SH-SY5Y (cell line): ENCODE data around the gene CYP26C1.

Experiments used
- GATA2 ChIP-seq: IDR thresholded peaks from 2 replicates; pipeline ENCODE4 v1.6.1; 2011; ENCODE audit warnings: mild to moderate bottlenecking, low read depth, low read length
- GATA3 ChIP-seq: IDR thresholded peaks from 2 replicates; pipeline ENCODE4 v1.6.1; 2011; ENCODE audit warnings: low read depth, mild to moderate bottlenecking, low read length, moderate library complexity

CYP26C1 gene

DNA sequence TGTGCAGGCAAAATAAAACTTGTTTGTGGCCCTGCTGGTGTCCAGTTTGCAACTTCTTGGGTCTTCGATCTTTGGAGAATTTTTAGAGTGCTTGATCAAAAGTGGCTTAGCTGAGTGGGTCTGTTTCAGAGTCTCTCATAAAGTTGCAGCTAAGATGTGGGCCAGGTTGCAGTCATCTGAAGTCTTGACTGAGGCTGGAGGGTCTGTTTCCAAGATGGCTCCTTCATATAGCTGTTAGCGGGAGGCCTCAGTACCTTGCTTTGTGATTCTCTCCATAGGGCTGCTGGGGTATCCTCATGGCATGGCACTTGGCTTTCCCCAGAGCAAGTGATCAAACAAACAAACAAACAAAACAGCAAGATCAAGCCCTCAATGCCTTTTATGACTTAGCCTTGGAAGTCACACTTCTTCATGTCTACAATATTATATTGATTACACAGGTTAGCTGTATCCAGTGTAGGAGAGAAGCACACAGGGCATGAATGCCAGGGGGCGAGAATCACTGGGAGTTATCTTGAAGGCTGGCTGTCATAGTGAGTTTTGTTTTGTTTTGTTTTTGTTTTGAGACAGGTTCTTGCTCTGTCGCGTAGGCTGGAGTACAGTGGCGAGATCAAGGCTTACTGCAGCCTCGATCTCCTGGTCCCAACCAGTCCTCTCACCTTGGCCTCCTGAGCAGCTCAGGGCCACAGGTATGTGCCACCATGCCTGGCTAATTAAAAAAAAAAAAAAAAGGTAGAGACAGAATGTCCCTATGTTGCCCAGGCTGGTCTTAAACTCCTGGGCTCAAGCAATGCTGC, 23.3 kb downstream of the CYP26C1 start:
- TF ChIP-seq GATA2, result no peak

DNA sequence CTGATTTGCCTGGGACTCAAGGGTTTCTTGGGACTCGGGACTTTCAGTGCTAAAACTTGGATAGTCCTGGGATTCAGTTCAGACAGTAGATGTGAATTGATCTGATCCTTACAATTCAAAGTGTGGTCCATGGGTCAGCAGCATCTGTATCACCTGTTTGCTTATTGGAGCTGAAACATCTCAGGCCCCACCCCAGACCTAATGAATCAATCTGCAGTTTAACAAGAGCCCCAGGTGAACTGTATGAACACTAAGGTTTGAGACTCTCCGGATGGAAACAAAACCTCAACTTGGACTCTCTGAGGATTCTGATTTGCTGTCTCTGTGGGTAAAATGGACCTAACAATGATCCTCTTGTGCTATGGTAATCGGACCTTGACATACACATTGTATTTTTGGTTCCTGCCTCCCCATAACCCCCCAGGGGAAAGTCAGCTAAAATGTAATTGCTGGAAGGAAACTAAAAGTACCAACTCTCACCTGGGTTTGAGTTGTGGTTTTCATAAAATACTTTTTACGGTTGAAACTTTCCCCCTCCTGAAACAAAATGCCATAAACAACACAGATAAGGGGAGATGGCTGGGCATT, 24.8 kb downstream of the CYP26C1 start:
- TF ChIP-seq GATA3, result no peak
- TF ChIP-seq GATA2, result no peak

DNA sequence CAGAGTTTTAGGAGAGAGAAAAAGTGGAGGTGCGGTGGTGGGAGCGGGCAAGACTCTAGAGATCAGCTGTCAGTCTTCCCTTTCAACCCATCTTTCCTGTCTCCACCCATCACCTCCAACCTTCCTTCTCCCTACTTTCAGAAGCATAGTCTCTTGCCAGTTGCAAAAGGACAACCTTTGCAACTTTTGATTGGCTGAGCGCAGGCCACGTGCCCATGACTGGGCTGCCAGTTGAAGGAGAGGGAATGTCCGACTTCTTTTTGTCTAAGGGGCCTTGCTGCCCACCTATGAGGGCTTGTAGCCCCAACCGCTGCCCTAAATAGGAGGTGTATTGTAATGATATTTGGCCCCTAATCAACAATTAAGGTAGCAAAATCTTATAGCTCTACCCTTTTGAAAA, 25.7 kb downstream of the CYP26C1 start:
- no peak for TF ChIP-seq GATA3
- no peak for TF ChIP-seq GATA2

DNA sequence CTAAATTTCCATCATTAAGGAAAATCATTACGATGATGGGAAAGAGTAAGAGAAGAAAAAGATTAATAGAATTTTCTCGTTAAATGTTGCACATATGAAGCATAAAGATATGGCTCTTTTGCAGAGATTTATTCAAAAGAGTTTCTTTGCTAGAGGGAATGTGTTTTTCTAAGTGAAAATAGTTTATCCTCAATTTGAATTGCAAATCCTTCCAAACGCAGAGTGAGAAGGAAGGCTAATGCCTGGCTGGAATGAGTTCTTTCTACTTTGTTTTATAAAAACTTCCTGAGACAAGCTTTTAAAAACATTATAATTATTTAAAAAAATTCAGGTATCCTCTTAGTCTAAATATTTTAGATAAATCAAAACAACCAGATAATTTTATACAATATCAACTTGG, 27.2 kb downstream of the CYP26C1 start:
- TF ChIP-seq GATA3 (no peak), GATA2 (no peak)

DNA sequence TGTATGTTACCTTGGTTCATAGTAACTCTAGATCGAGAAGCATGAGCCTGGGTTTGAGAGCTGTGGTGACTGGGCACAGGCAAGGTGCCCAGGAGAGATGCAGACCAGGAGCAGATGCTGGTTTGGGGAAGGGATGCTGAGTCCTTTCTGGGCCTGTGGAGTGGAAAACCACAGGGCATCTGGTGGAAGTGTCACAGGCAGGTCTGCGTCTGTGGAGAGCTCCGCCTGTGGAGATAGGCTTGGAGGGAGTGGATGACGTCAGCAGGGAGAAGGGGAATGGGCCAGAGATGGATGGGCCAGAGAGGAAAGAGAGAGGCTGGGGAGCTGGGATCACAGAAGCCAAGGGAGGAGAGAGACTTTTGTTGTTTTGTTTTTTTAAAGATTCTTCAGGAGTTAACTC, 27.9 kb downstream of the CYP26C1 start:
- TF ChIP-seq GATA3, result no peak
- no peak for TF ChIP-seq GATA2

DNA sequence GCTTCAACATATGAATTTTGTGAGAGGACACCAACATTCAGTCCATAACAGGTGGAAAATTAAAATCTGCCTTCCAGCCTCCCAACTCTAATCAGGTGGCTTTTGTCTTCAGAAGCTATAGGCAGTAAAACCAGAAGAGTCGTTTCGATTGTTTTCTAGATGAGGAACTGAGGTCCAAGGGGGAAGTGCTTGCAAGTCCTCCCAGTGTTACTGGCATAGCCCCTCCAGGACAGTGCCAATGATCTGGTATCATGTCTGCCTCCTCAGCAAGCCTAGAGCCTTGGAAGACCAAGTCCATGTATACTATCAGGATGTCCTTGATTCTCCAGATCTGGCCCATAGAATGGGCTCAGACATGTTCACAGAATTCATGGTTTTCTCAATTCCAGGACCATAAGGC, 30.0 kb downstream of the CYP26C1 start:
- TF ChIP-seq GATA3, result no peak
- TF ChIP-seq GATA2, result no peak

DNA sequence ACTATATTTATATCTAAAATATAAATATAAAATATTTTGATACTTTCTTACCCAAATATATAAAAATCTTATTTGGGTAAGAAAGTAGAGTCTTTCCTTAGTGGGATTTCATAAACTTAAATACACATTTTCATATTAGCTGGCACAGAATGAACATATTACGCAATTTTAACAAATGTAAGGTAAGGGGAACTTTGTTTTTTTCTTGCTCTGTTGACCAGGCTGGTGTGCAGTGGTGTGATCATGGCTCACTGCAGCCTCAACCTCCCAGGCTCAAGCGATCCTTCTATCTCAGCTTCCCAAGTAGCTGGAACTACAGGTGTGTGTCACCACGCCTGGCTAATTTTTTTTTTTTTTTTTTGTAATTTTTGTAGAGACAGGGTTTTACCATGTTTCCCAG, 31.4 kb downstream of the CYP26C1 start:
- TF ChIP-seq GATA2 (no peak), GATA3 (no peak)

DNA sequence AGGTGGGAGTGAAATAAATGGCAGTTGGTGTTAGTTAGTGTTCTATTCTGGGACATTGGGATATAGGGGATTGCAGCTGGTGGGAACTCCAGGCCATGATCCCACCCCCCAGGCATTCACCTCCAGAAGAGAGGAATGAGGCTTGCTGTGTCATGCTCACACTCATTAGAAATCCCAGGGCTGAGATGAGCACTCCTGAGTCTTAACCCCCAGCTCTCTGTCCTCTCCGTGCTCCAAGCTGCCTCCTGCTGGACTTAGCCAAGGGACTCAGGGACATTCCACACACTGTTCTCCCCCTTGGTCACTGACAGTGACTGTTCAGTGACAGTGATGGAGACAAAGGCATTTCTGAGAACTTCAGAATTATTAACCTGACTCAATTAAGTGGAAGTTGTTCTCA, 34.6 kb downstream of the CYP26C1 start:
- TF ChIP-seq GATA2, result no peak
- TF ChIP-seq GATA3, result no peak

DNA sequence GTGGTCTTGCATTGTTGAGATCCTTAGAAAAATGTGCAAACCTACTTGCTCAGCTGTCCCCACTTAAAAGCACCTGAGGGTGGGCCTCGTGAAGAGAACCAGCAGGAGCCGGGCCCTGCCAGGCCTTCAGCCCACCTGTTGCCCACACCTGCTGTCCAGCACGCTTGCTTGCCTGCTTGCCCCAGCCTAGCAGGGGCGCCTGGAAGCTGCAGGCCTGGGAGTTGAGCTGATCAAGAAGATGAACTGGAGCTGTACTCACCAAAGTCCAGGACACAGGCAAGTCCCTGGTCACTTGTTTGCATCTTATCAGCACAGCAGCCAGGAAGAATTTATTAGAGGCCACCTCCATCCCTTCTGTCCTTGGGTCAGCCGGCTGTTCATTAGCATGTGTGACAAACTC, 36.3 kb downstream of the CYP26C1 start:
- TF ChIP-seq GATA2 (no peak), GATA3 (no peak)

DNA sequence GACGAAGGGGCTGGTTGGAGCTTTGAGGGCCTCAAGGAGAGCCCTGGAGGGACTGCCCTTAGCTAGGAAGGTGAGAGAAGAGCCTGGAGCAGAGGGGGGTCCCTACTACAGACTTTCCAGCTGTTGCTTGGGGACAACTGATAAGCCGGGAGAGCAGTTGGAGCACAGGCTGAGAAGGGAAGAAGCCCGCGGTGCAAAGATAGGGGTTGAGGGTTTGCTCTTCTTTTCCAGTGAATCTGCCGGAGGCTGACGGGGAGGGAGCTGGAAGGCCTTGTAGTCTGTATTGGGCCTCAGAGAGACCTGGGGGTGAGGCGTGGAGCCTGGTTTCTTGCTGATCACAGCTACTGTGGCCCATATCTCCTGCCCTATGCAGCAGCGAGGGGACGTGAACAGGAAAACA, 36.8 kb downstream of the CYP26C1 start:
- TF ChIP-seq GATA3 (no peak), GATA2 (no peak)

DNA sequence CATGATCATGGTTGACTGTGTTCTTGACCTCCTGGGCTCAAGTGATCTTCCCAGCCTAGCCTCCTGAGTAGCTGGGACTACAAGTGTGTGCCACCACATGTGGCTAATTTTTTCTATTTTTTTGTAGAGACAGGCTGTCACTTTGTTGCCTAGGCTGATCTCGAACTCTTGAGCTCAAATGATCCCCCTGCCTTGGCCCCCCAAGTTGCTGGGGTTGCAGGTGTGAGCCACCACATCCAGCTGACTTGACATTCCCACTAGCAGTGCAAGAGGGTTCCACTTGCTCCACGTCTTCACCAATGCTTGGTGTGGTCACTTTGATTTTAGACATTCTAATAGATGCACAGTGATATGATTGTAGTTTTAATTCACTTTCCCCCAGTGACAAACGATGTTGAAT, 38.2 kb downstream of the CYP26C1 start:
- TF ChIP-seq GATA3, result no peak
- no peak for TF ChIP-seq GATA2

DNA sequence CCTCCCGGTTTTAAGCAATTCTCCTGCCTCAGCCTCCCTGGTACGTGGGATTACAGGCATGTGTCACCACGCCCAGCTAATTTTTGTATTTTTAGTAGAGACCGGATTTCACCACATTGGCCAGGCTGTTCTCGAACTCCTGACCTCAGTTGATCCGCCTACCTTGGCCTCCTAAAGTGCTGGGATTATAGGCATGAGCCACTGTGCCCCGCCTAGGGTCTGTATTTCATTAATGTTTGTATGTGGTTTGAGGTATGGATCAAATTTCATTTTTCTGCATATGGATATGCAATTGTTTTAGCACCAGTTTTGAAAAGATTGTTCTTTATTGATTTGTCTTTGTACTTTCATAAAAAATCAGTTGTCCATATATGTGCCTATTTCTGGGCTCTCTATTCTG, 39.1 kb downstream of the CYP26C1 start:
- no peak for TF ChIP-seq GATA3
- TF ChIP-seq GATA2, result no peak

DNA sequence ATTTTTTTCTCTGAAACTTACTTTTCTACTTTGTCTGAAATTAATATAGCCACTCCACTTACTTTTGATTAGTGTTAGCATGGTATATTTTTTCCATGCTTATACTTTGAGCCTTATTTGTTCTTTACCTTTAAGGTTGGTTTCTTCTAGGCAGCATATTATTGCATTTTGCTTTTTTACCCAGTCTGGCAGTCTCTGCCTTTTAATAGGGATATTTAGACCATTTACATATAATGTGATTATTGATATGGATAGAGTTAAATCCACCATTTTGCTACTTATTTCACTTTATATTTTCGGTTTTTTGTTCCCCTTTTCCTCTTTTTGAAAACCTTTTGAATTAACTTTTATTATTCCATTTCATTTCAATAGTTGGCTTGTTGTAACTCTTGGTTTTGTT, 43.4 kb downstream of the CYP26C1 start:
- TF ChIP-seq GATA2 (no peak), GATA3 (no peak)

DNA sequence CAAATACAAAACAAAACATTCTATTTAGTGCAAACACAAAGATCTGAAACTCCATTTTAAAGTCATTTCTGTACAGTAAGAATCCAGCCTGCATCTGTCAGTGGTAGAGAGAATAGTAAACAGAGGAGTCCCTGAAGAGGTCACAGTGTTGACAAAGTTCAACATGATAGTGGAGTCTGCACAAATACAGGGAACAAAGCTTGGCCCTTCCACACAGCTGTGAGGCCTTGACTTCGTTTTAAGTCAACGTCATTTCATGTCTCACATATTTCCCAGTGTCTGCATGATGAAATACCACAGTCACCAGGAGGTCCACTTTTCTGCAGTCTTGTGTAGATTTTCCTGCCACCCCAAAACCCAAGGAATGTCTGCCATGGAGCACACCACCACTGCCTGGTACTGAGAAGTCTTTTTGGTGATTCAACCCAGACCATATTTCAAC, 46.1 kb downstream of the CYP26C1 start:
- TF ChIP-seq GATA2, result no peak

DNA sequence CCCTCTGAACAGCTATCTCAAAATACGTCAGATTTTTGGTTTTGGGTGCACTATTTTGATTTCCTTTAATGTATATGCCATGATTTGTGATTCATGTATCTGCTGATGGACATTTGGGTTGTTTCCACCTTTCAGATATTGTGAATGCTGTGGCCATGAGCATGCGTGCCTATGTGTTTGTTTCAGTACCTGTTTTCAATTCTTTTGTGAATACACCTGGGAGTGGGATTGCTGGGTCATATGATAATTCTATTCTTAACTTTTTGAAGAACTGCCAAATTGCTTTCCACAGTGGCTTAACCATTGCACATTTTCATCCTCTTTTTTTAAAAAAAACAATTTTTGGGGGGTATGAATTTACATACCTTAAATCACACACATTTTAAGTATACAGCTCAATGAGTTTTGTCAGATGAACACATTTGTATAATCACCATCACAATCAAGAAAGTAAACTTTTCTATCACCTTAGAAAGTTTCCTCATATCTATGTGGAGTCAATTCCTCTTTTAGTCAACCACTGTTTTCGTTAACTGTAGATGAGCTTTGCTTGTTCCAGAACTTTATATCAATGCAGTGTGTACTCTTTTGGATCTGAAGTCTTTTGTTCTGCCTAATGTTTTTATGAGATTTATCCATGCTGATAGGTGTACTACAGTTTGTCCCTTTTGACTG, 50.0 kb downstream of the CYP26C1 start:
- TF ChIP-seq GATA2 (no peak), GATA3 (no peak)

DNA sequence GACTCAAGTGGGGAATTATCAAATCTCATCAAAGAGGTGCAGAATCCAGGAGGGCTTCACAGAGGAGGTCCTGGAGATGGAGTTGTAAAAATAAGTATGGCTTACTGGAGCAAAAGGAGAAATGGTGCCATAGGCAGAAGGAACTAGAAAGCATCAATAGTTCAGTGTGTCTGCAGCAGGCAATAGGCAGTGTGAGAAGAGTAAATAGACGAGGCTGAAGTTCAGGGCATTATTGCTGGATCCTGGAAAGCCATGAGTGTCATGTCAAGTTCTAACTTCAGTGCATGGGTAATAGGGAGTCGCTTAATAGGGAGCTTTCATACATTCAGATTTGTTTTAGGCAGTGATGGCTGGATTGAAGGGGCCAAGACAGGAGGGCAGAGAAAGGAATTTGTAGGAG, 52.4 kb downstream of the CYP26C1 start:
- TF ChIP-seq GATA3 (no peak), GATA2 (no peak)

DNA sequence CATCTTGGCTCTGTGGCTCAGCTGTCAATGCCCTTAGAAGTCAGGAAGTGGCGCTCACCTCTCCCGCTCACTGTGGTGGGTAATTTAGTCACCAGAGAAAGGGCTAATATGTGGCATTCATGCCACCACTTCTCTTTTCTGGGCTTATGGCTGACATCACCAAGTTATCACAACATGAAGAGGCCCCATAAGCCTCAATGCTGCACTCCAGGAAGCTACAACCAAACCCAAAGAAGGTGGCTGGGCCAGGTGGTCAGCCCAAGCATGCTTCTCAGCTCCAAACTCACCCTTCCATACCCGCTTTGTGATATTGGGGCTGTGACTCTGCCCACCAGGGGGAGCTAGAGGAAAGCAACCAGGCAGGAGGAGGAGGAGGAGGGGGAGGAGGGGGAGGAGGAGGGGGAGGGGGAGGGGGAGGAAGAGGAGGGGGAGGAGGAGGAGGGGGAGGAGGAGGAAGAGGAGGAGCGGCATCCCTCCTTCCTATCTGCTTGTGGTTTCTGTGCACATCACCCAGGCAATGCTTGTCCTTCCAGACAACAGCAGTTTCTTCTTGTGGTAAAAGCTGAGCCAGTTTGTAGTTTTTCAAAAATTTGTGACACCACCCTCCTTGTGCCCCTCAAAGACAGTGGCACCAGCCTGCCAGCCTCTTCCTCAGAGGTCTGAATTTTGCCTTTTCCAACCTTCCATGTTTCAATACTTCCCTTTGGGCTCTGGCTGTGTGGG, 55.2 kb downstream of the CYP26C1 start:
- TF ChIP-seq GATA2, result no peak
- TF ChIP-seq GATA3, result no peak
